DOHH2 (cell line): ENCODE results near the gene CLN5.

Source experiments
- H3F3A ChIP-seq: fragments of 200-600 bp; sonication (generic), shearing (Covaris generic); 2 replicates; pipeline ENCODE4 v1.6.0; 2016; ENCODE audit warnings: antibody characterized with exemption, mild to moderate bottlenecking; ENCODE audit not compliant: control insufficient read depth, insufficient read depth
- H3K27ac ChIP-seq: fragments of 200-600 bp; sonication (generic); 2 replicates; pipeline ENCODE4 v1.5.1; 2014; ENCODE audit warnings: low read depth, mild to moderate bottlenecking, low read length, moderate library complexity
- H3K27me3 ChIP-seq: fragments of 200-600 bp; sonication (generic); 2 replicates; pipeline ENCODE4 v1.6.1; 2014; ENCODE audit warnings: mild to moderate bottlenecking, low read length, mixed read lengths; ENCODE audit not compliant: control insufficient read depth
- H3K36me3 ChIP-seq: fragments of 200-600 bp; sonication (generic); 2 replicates; pipeline ENCODE4 v1.6.1; 2014; ENCODE audit warnings: mild to moderate bottlenecking, low read length, moderate library complexity, mixed read lengths; ENCODE audit not compliant: control insufficient read depth
- H3K4me1 ChIP-seq: fragments of 200-600 bp; sonication (generic); 2 replicates; pipeline ENCODE4 v1.6.1; 2014; ENCODE audit warnings: mild to moderate bottlenecking, low read length, mixed read lengths; ENCODE audit not compliant: control insufficient read depth
- H3K4me2 ChIP-seq: fragments of 200-600 bp; sonication (generic); 2 replicates; pipeline ENCODE4 v1.6.0; 2014; ENCODE audit warnings: mild to moderate bottlenecking, low read length, moderate library complexity
- H3K4me3 ChIP-seq: fragments of 200-600 bp; sonication (generic); 2 replicates; pipeline ENCODE4 v1.5.1; 2014; ENCODE audit warnings: mild to moderate bottlenecking, low read length, mixed read lengths
- H3K79me2 ChIP-seq: fragments of 200-600 bp; sonication (generic); 2 replicates; pipeline ENCODE4 v1.6.1; 2014; ENCODE audit warnings: mild to moderate bottlenecking, low read length, mixed read lengths; ENCODE audit not compliant: control insufficient read depth
- H3K9me2 ChIP-seq: fragments of 200-600 bp; sonication (generic); replicated peaks from 2 replicates; pipeline ENCODE4 v1.6.1; 2014; ENCODE audit warnings: mild to moderate bottlenecking, low read length, mixed read lengths; ENCODE audit not compliant: control insufficient read depth
- H3K9me3 ChIP-seq: fragments of 200-600 bp; sonication (generic); 2 replicates; pipeline ENCODE4 v1.6.1; 2014; ENCODE audit warnings: antibody characterized with exemption, low read length, mixed read lengths; ENCODE audit not compliant: control insufficient read depth, insufficient read depth
- H4K20me1 ChIP-seq: fragments of 200-600 bp; sonication (generic); 2 replicates; pipeline ENCODE4 v1.6.0; 2014; ENCODE audit warnings: low read depth, mild to moderate bottlenecking, antibody characterized with exemption, low read length, moderate library complexity; ENCODE audit not compliant: control insufficient read depth, insufficient read depth
- EZH2phosphoT487 ChIP-seq: fragments of 200-600 bp; sonication (generic); IDR thresholded peaks from 2 replicates; pipeline ENCODE4 v1.6.1; 2017; ENCODE audit warnings: borderline replicate concordance, mild to moderate bottlenecking, antibody characterized with exemption, low read length, moderate library complexity, mixed read lengths
- TF ChIP-seq, protein P1 (sequence below): fragments of 200-600 bp; sonication (generic); IDR thresholded peaks from one replicate; pipeline ENCODE4 v1.5.1; 2014; ENCODE audit warnings: antibody characterized with exemption, mild to moderate bottlenecking, low read depth, low read length; ENCODE audit not compliant: poor library complexity, severe bottlenecking

CLN5 gene

DNA sequence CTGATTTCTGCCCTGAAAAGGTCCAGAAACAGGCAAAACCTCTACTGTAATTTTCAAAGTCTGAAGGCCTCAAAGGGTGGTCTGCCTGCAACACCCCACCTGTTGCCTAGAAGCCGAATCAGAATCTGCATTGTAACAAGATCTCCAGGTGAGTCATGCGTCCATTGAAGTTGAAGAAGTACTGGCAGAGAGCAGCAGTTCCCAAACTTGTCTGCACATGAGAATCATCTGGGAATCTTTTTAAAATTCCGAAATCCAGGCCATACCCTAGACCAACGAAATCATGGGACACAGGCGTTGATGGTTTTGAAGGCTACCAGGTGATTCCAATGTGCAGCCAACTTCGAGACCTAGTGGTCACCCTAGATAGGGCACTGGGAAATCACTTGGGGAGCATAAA lies 16.0 kb upstream of the CLN5 start:
- no peak overlapping the region for H3K4me3 ChIP-seq
- H4K20me1 ChIP-seq = no peaks in the 10 kb centered on the region
- H3K36me3 ChIP-seq = no peaks in the 10 kb centered on the region
- no peaks in the 10 kb centered on the region for H3F3A ChIP-seq
- H3K27ac ChIP-seq = no peak overlapping the region
- no peaks in the 10 kb centered on the region for H3K9me2 ChIP-seq
- no peaks in the 10 kb centered on the region for H3K4me1 ChIP-seq
- H3K9me3 ChIP-seq = no peaks in the 10 kb centered on the region
- TF ChIP-seq, protein P1, sequence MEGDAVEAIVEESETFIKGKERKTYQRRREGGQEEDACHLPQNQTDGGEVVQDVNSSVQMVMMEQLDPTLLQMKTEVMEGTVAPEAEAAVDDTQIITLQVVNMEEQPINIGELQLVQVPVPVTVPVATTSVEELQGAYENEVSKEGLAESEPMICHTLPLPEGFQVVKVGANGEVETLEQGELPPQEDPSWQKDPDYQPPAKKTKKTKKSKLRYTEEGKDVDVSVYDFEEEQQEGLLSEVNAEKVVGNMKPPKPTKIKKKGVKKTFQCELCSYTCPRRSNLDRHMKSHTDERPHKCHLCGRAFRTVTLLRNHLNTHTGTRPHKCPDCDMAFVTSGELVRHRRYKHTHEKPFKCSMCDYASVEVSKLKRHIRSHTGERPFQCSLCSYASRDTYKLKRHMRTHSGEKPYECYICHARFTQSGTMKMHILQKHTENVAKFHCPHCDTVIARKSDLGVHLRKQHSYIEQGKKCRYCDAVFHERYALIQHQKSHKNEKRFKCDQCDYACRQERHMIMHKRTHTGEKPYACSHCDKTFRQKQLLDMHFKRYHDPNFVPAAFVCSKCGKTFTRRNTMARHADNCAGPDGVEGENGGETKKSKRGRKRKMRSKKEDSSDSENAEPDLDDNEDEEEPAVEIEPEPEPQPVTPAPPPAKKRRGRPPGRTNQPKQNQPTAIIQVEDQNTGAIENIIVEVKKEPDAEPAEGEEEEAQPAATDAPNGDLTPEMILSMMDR = no peak
- TF ChIP-seq EZH2phosphoT487 = no peak
- peaks cover 23% of the 10 kb centered on the region for H3K27me3 ChIP-seq
- H3K4me2 ChIP-seq = no peak overlapping the region
- H3K79me2 ChIP-seq = no peaks in the 10 kb centered on the region

GRCh38 chr13:76976490-76976889 lies 15.4 kb upstream of the CLN5 start:
- Histone ChIP-seq H3K79me2 (no peaks in the 10 kb centered on the region), H3K9me3 (no peaks in the 10 kb centered on the region), H3K9me2 (no peaks in the 10 kb centered on the region), H3K36me3 (no peaks in the 10 kb centered on the region), H3K4me3 (no peak overlapping the region), H3K27me3 (peaks cover 23% of the 10 kb centered on the region), H3K27ac (no peak overlapping the region), H4K20me1 (no peaks in the 10 kb centered on the region), H3K4me2 (no peak overlapping the region), H3F3A (no peaks in the 10 kb centered on the region), H3K4me1 (no peaks in the 10 kb centered on the region)
- TF ChIP-seq EZH2phosphoT487 = no peak
- TF ChIP-seq, protein P1 = no peak

DNA sequence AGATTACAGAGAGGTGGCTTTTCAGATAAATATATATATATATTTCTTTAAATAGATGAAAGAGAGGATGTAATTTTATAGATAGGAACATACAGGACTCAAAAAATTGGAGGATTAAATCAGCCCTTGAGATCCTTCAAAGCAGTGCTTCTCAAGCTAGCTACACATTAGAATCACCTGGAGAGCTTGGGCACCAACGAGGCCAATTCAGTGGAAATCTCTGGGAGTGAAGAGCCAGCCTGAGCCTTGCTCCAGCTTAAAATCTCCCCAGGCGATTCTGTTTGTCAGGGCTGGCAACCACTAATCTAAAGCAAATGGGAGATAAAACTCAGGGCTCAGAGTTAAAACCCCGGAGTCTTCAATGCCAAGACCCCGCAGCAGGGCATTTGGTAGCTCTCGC lies 15.0 kb upstream of the CLN5 start:
- H3K4me3 ChIP-seq = no peak overlapping the region
- no peaks in the 10 kb centered on the region for H3K9me2 ChIP-seq
- no peaks in the 10 kb centered on the region for H3K4me1 ChIP-seq
- no peak for TF ChIP-seq EZH2phosphoT487
- TF ChIP-seq, protein P1 = no peak
- no peaks in the 10 kb centered on the region for H4K20me1 ChIP-seq
- peaks cover 27% of the 10 kb centered on the region for H3K27me3 ChIP-seq
- no peaks in the 10 kb centered on the region for H3K9me3 ChIP-seq
- H3K4me2 ChIP-seq = no peak overlapping the region
- H3F3A ChIP-seq = no peaks in the 10 kb centered on the region
- no peaks in the 10 kb centered on the region for H3K79me2 ChIP-seq
- no peak overlapping the region for H3K27ac ChIP-seq
- H3K36me3 ChIP-seq = no peaks in the 10 kb centered on the region
